GM18873 (cell line): Measurements from ENCODE around the gene NUMA1.

Experiments
- ATAC-seq: cut with Tn5 transposase; IDR thresholded peaks from one replicate; pipeline ENCODE4 v1.9.1; 2021; ENCODE audit warnings: mild to moderate bottlenecking, moderate library complexity, moderate number of reproducible peaks; ENCODE audit not compliant: unreplicated experiment, low FRiP score

Gene NUMA1

GRCh38 chr11:72102162-72102561 is 21.8 kb upstream of the NUMA1 start:
- no peak for ATAC-seq

- no peak for ATAC-seq
Measured at GRCh38 chr11:72100462-72100861, 20.1 kb upstream of the NUMA1 start.

- no peak for ATAC-seq
Measured at GRCh38 chr11:72100009-72100408, 19.7 kb upstream of the NUMA1 start.

GRCh38 chr11:72098741-72099140 is 18.4 kb upstream of the NUMA1 start:
- no peak for ATAC-seq

- ATAC-seq, result no peak
Measured at GRCh38 chr11:72091292-72091691, 10.9 kb upstream of the NUMA1 start.

GRCh38 chr11:72088076-72088808 is 7.9 kb upstream of the NUMA1 start:
- ATAC-seq, result no peak

- no peak for ATAC-seq
Measured at GRCh38 chr11:72085621-72086351, 5.4 kb upstream of the NUMA1 start.

GRCh38 chr11:72084965-72085364 is 4.6 kb upstream of the NUMA1 start:
- ATAC-seq, result no peak

GRCh38 chr11:72084076-72084475 is 3.7 kb upstream of the NUMA1 start:
- no peak for ATAC-seq

GRCh38 chr11:72083414-72083813 is 3.1 kb upstream of the NUMA1 start:
- no peak for ATAC-seq

- ATAC-seq, result no peak
Measured at GRCh38 chr11:72081821-72082453, 1.6 kb upstream of the NUMA1 start.

- no peak for ATAC-seq
Measured at GRCh38 chr11:72081184-72081644, 872 bp upstream of the NUMA1 start.

- no peak for ATAC-seq
Measured at GRCh38 chr11:72079819-72080325, 470 bp downstream of the NUMA1 start.

- ATAC-seq, result no peak
Measured at GRCh38 chr11:72078477-72078876, 1.9 kb downstream of the NUMA1 start.

GRCh38 chr11:72075756-72076155 is 4.6 kb downstream of the NUMA1 start:
- no peak for ATAC-seq

- no peak for ATAC-seq
Measured at GRCh38 chr11:72075109-72075508, 5.2 kb downstream of the NUMA1 start.

- no peak for ATAC-seq
Measured at GRCh38 chr11:72072348-72072747, 8.0 kb downstream of the NUMA1 start.

- ATAC-seq, result no peak
Measured at GRCh38 chr11:72070491-72070890, 9.9 kb downstream of the NUMA1 start.

- no peak for ATAC-seq
Measured at GRCh38 chr11:72069787-72070251, 10.5 kb downstream of the NUMA1 start.

GRCh38 chr11:72069200-72069599 is 11.1 kb downstream of the NUMA1 start:
- ATAC-seq, result no peak

GRCh38 chr11:72067676-72068075 is 12.7 kb downstream of the NUMA1 start:
- ATAC-seq, result no peak
